ENCODE measurements around the gene PRDM12.

GRCh38 chr9:130658893-130659698 lies 5.3 kb upstream of the PRDM12 start:
- TF ChIP-seq POLR2A (IDR thresholded peaks at IDR 0.05) (no peak), CTCF (IDR thresholded peaks at IDR 0.05) (no peak), EP300 (IDR thresholded peaks at IDR 0.05) (no peak)
